ENCODE results near the gene ZNF780A. TPM values are rescaled to one million over a fixed set of nuclear protein-coding genes. Genes with fewer than 3 reads are reported as not detected.
A peak's percentile ranks its signal among the peaks of the same experiment; 100 is the strongest.
"Not testable (repeated sequence)": the region's sequence is repeated elsewhere in the genome, so short reads cannot be mapped to it uniquely, and the experiment has no call there.

ZNF780A gene
- 3.8 TPM for total RNA-seq

DNA sequence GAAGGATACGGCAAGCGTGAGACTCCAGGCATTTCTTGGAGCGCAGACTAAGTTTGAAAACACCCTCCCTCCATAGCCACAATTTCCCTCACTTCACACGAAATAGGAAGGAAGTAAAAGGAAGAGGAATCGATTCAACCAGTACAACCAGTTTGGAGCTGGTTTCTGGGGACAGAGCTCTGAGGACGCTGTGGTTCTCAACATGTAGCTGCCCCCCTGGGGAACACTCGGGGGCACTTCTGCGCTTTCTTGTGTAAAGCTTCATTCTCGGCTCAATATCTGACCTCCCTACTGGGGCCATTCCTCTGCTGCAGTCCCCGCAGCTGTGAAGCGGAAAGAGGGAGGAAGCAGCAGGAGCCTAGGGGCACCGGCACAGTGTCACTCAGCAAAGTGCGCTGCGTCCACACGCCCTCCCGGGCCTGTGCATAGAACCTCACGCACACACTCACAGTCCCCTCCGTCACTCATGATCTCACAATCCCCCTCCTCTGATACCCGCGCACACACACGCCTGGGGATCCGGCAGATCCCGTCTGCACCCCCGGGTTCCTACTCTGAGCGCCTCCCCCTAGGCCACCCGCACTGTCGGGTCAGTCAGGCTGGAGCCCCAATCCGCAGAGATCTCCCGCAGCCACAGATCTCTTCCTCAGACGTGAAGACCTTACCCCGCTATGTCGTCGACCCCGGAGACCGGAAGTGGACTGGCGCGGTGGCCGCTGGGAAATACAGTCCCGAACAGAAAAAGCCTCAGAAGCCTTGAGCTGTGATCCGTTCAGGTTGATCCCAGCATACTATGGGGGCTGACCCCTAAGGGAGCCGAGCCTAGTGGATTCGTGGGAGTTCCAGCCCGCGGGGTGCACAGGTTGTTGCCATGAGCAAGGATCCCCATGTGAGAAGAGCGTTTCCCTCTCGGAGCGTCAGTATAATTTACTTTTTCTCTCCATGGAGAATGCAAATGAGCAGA lies at the start of gene ZNF780A:
TSS of gene ZNF780A (minus strand) at position 703 of the 964 bp plus-strand sequence. CDS start 6,190 bp downstream, outside the sequence.
- peak; percentile 50 to 85 (median 72) for DNase-seq (ENCODE audit: low read depth in 2 of 3, low spot score in 2 of 3)

- peak in 2 of 3 donors; percentile 31 to 73 for DNase-seq (ENCODE audit: low read depth in 2 of 3, low spot score in 2 of 3)
These were observed 49.0 kb upstream of the ZNF780A start for GRCh38 chr19:40139533-40140287.

DNA sequence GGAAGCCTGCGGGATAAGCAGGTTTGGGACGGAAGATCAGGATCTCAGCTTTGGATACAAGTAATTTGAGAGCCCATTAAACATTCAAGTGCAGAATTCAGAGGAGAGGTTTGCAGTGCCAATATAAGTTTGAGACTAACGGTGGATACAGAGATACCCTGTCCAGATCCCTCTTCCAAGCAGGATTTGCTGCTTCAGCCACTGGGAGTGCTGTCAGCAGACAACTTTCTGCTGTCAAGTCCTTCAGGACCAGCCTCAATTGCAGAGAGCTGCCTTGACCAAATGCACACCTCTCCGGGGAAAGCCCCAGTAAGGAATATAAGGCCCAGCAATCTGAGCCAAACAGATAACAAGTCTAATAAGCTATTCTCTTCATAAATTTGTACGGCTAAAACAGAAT lies 46.1 kb upstream of the ZNF780A start:
- no peak for DNase-seq (ENCODE audit: low read depth in 2 of 3, low spot score in 2 of 3)

DNA sequence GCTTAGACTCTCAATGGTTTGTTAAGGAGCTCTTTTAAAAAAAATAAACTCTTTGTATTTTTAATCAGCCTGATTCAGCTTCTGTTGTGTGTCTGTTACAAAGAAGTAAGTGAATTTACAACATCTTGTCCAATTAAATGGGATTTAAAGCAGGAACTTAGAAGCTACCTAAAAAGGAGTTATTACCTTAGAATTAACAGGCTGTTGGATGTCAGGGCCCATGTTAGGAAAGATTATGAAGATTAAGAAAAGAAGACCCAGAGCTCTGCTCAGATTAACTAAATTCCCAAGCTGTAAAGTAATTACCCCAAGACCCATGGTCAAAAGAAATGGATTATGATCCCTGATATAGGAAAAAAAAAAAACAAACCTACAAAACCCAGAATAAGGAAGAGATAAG lies 44.1 kb upstream of the ZNF780A start:
- DNase-seq (ENCODE audit: low read depth in 2 of 3, low spot score in 2 of 3) = no peak

DNA sequence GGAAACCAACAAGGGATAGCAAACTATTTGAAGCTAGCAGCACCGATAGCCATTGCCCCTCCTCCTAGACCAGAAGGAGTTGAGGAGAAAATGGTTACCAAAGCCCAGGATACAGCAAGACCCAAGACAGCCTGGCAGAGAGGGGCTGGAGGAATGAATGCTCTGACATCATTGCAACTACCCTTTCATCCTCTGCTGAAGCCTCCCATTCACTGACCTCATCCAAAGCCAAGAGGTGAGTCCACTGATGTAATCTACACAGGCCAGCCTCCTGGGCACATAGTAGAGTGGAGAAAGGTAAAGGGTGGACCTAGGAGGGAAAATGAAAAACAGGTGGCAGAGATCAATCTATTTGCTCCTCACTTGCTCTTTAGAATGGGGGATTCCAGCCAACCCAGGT lies 42.7 kb upstream of the ZNF780A start:
- DNase-seq (ENCODE audit: low read depth in 2 of 3, low spot score in 2 of 3) = no peak

- no peak for DNase-seq (ENCODE audit: low read depth in 2 of 3, low spot score in 2 of 3)
These were observed 39.3 kb upstream of the ZNF780A start for GRCh38 chr19:40130013-40130412.

GRCh38 chr19:40129425-40129824 lies 38.7 kb upstream of the ZNF780A start:
- no peak for DNase-seq (ENCODE audit: low read depth in 2 of 3, low spot score in 2 of 3)

- no peak for DNase-seq (ENCODE audit: low read depth in 2 of 3, low spot score in 2 of 3)
These were observed 38.2 kb upstream of the ZNF780A start for GRCh38 chr19:40128991-40129390.

DNA sequence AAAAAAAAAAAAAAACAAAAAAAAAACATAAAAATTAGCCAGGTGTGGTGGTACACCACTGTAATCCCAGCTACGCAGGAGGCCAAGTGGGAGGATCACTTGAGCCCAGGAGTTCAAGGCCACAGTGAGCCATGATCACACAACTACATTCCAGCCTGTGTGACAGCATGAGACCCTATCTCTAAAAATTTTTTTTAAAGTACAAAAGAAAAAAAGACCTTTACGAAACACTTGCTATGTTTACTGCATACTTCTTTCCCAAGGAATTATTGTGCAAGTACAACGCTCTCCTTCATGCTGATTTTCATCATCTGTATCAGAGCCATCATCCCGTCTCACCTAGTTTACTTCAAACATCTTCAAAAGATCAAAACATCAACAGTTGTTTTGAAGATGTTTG lies 28.6 kb upstream of the ZNF780A start:
- DNase-seq (ENCODE audit: low read depth in 2 of 3, low spot score in 2 of 3) = no peak

GRCh38 chr19:40118638-40119037 lies 27.9 kb upstream of the ZNF780A start:
- not testable (repeated sequence) for DNase-seq (ENCODE audit: low read depth in 2 of 3, low spot score in 2 of 3)

GRCh38 chr19:40116075-40116474 lies 25.3 kb upstream of the ZNF780A start:
- DNase-seq (ENCODE audit: low read depth in 2 of 3, low spot score in 2 of 3) = no peak

DNA sequence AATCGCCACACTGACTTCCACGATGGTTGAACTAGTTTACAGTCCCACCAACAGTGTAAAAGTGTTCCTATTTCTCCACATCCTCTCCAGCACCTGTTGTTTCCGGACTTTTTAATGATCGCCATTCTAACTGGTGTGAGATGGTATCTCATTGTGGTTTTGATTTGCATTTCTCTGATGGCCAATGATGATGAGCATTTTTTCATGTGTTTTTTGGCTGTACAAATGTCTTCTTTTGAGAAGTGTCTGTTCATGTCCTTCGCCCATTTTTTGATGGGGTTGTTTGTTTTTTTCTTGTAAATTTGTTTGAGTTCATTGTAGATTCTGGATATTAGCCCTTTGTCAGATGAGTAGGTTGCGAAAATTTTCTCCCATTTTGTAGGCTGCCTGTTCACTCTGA lies 23.4 kb upstream of the ZNF780A start:
- DNase-seq (ENCODE audit: low read depth in 2 of 3, low spot score in 2 of 3) = not testable (repeated sequence)

GRCh38 chr19:40112271-40112670 lies 21.5 kb upstream of the ZNF780A start:
- DNase-seq (ENCODE audit: low read depth in 2 of 3, low spot score in 2 of 3) = not testable (repeated sequence)

DNA sequence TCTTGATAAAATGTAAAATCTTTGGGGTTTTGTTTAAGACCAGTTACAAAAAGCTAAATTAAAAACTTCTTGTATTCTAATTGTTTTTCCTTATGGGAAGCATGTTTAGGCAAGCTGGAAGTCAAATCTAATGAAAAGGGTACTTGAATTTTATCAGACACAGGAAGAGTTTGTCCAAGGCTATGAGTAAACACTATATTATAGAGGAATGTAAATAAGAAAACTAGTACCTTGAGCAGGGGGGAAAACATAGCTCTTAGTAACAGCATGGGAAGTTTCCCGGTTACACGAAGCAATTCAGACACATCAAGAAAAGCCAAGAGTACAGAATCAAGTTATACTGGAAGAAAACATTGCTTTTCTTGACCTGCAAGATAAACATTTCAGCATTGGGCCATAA lies 19.8 kb upstream of the ZNF780A start:
- no peak for DNase-seq (ENCODE audit: low read depth in 2 of 3, low spot score in 2 of 3)

- DNase-seq (ENCODE audit: low read depth in 2 of 3, low spot score in 2 of 3) = no peak
These were observed 14.0 kb upstream of the ZNF780A start for GRCh38 chr19:40104754-40105153.

DNA sequence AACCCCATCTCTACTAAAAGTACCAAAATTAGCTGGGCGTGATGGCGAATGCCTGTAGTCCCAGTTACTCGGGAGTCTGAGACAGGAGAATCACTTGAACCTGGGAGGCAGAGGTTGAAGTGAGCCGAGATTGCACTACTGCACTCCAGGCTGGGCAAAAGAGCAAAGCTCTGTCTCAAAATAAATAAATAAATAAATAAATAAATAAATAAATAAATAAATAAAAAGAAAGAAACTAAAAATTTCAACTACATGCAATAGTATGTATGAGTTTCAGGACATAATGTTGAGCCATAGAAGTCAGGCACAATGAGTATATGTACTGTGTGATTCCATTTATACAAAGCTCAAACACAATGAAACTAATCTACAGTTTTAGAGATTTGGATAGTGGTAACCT lies 12.9 kb upstream of the ZNF780A start:
- DNase-seq (ENCODE audit: low read depth in 2 of 3, low spot score in 2 of 3) = no peak

DNA sequence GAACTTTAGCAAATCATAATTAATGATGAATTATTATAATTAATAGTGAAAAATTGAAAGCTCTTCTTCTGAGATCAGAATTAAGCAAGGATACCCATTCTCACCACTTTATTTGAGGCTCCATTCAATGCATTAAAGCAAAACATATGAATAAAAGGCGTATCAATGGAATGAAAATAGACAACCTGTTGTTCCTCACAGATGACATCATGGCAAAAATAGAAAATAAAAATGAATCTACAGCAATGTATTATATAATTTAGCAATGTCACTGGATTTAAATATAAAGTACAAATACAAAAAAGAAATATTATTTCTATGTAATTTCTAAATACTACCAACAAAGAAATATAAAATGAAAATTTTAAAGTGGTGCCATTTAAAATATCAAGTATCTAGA lies 11.1 kb upstream of the ZNF780A start:
- DNase-seq (ENCODE audit: low read depth in 2 of 3, low spot score in 2 of 3) = no peak

- no peak for DNase-seq (ENCODE audit: low read depth in 2 of 3, low spot score in 2 of 3)
These were observed 2.7 kb upstream of the ZNF780A start for GRCh38 chr19:40093416-40093815.

- no peak for DNase-seq (ENCODE audit: low read depth in 2 of 3, low spot score in 2 of 3)
These were observed 724 bp upstream of the ZNF780A start for GRCh38 chr19:40091205-40092129.

DNA sequence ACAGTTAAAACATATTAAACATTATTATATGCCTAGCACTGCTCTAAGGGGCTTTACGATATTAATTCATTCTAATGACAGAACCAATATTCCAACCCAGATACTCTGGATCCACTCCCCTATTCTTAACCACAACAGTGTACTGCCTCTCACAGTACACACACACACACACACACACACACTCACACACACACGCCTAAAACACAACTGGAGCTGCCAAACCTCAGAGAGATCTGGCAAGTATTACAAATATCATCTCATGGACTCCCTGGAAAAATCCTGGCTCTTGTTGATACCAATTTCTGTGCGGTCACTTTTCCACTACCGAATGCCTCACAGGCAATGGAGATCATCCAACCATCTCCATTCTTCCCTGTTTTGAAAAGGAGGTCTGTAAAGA lies 1.3 kb downstream of the ZNF780A start:
- DNase-seq (ENCODE audit: low read depth in 2 of 3, low spot score in 2 of 3) = no peak

Data from hematopoietic multipotent progenitor cell (in vitro differentiated cells).